ENCODE results near the gene ZMYND15.

- no peak for TF ChIP-seq CTCF (IDR thresholded peaks at IDR 0.05; ENCODE audit: insufficient read depth, low read length)
- no peak for TF ChIP-seq POLR2AphosphoS5 (IDR thresholded peaks at IDR 0.05; ENCODE audit: low read depth)
- no peak for TF ChIP-seq REST (IDR thresholded peaks at IDR 0.05; ENCODE audit: insufficient replicate concordance, low read depth)
Measured at GRCh38 chr17:4706121-4706520, 33.5 kb upstream of the ZMYND15 start.
